ENCODE measurements around the gene UBR2.
"Not testable (repeated sequence)": the region's sequence is repeated elsewhere in the genome, so short reads cannot be mapped to it uniquely, and the experiment has no call there.

Gene UBR2

DNA sequence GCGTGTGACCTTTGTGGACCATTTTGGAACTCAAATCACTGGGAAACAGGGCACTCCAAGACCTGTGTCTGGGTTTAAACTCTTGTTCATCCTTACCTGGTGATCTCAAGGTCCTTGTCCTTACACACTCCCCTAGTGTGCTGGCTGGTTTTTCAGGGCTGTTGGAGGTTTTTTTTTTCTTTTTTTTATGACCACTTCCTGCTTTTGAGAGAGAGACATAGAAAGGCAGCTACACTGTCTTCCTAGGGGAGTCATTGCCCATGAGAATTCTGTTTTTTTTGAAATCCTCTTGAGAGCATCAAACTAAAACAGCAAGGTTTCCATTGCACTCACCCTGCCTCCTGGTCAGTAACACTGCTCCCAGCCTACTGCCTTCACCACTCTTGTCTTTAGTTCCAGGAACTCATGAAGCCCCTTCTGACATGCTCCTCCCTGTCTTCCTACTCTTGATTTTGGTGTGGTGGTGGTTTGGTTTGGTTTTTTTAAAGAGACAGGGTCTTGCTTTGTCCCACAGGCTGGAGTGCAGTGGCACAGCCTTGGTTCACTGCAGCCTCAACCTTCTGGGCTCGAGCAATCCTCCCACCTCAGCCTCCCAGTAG lies 130.0 kb downstream of the UBR2 start:
- DNase-seq = no peak

DNA sequence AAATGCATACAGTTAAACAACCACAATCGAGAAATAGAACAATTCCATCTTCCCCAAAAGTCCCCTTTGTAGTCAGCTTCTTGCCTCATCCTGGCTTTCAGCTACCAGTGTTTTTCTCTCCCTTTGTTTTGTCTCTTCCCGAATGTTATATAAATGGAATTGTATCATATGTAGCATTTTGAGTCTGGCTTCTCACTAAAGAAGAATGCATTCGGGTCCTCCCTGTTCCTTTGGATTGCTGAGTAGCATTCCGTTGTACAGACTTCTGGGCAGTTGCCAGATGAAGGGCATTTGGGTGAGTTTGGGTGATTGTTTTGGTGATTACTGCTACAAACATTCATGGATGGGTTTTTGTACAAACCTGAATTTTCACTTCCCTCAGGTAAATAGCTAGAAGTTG lies 130.8 kb downstream of the UBR2 start:
- DNase-seq = no peak

- DNase-seq = peak; percentile 28
Observed at GRCh38 chr6:42696526-42697267, 132.9 kb downstream of the UBR2 start.

DNA sequence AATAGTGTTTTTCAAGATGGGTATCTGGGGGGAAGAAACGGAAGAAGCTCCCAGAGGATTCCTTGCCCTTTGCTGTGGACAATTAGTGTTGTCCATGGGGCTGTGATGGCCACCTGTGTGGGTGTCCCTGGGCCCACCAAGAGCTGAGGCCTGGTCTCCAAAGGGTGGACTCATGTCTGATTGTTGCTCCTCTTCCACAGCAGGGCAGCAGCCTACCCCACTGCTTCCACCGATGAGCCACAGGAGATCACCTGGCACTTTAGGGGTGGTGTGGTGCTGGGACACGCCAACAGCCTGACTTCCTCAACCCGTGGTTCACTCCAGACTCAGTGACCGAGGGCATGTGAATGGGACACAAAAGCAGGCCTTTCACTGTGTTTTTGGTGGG lies 133.4 kb downstream of the UBR2 start:
- DNase-seq = no peak

GRCh38 chr6:42698217-42698616 lies 134.4 kb downstream of the UBR2 start:
- DNase-seq = no peak

DNA sequence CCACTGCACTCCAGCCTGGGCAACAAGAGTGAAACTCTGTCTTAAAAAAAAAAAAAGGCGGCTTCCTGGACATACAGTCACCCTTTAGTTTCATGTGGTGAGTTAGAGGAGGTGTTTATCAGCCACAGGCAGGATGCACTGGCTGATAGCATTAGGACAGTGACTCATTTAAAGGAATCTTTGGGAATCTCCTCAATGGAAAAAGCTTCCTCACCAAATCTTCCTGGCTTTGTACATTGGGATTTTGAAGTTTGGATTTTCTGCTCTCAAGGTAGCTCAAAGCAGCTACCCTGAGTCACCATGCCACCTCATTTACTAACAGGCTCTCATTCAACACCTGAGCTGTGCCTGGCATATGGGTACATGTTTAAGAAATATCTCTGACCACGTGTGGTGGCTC lies 138.4 kb downstream of the UBR2 start:
- DNase-seq = no peak

GRCh38 chr6:42702786-42703185 lies 139.0 kb downstream of the UBR2 start:
- DNase-seq = not testable (repeated sequence)

DNA sequence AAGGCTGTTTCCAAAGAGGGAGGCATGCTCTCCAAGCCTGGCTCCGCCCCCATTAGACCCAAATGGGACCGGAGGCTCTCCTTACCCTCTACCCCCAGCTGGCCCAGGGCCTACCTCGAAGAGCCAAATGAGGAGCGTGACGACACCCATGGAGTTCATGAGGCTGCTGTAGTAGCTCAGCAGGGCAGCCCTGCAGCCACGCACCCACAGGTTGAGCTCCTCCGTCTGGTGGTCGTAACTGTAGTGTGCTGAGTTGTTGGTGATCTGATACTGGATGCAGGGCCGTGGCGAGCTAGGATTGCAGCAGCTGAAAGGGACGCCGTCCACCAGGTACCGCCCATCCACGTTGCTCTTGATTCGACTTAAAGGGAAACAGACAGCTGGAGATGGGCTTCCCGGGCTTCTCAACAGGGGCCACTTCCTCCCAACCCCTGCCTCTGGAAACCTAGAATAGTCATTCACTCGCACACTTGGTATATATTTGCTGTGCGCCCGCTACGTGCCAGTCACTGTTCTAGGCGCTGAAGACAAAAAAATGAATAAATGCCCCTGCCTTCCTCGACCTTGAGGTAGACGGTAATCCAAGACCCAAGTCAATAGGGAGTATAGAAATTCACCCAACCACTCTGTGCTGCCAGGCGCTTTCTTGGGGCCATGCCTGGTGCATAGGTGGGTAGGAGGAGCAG lies 140.6 kb downstream of the UBR2 start:
- no peak for DNase-seq

DNA sequence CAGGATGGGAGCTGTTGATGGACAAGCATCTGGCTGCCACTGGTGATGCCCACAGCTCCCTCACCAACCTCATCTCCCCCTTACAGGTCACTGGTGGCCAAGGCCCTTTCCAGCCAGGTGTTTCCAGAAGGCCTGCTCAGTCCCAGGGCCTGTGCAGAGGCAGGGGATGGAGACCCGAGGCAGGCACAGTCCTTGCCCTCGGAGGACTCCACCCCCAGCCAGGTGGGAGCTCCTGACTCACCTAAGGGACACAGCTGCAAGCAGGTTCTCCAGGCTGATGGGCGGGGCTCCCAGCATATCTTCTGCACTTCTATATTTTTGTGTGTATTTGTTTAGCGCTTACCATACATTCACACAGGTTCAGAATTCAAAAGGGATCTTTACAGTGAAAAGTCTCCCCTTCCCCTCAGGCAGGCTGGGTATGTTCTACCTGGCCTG lies 141.1 kb downstream of the UBR2 start:
- DNase-seq = no peak

- no peak for DNase-seq
Observed at GRCh38 chr6:42707595-42707994, 143.8 kb downstream of the UBR2 start.

GRCh38 chr6:42708096-42708495 lies 144.3 kb downstream of the UBR2 start:
- no peak for DNase-seq

DNA sequence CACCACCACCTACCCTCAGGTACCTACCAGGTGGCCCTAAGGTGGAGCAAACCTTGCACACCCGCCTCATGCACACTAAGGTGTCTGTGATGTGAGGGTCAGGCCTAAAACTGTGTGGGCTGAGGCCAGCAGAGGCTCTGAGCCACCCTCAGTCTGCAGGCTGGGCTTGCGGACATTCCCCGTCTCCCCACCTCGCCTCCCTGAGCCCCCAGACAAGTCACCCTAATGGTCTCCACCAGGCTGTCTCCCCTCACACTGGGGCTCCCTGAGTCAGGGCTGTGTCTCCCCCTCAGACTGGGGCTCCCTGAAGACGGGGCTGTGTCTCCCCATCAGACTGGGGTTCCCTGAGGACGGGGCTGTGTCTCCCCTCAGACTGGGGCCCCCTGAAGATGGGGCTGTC lies 146.0 kb downstream of the UBR2 start:
- no peak for DNase-seq

DNA sequence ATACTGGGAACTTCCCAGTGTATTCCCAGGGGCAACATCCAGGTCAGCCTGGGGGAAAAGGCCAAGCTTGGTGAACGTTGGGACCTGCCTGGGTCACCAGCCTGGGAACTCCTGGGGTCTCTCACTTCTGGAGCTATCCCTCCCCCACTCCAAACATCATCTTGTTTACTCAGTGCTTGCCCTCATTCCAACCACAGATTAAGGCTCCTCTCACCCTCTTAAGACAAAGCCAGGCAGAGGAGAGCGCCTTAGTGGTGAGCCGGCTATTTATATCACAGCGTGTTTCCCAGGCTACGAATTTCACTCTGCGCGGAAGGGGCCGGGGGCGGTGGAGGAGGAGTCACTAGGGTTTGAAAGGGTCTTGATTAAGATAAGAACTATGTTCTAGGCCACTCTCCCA lies 146.5 kb downstream of the UBR2 start:
- no peak for DNase-seq

- DNase-seq = no peak
Observed at GRCh38 chr6:42711930-42712329, 148.1 kb downstream of the UBR2 start.

DNA sequence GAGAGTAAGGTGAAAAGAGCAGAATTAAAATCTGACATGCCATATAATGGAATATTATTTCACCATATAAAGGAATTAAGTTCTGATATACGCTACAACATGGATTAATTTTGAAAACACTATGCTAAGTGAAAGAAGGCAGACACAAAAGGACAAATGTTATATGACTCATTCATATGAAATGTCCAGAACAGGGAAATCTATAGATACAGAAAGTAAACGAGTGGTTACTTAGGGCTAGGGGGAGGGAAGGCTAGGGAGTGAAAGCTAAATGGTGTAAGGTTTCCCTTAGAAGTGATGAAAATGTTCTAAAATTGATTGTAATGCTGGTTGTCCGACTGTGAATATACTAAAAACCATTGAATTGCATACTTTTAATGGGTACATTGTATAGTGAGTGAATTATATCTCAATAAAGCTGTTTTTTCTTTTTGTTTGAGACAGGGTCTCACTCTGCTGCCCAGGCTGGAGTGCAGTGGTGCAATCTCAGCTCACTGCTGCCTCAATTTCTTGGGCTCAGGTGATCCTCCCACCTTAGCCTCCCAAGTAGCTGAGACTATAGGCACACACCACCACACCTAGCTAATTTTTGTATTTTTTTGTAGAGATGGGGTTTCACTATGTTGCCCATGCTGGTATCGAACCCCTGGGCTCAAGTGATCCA lies 150.4 kb downstream of the UBR2 start:
- DNase-seq = no peak

- DNase-seq = no peak
Observed at GRCh38 chr6:42715871-42716270, 152.0 kb downstream of the UBR2 start.

- DNase-seq = no peak
Observed at GRCh38 chr6:42720739-42721138, 156.9 kb downstream of the UBR2 start.

DNA sequence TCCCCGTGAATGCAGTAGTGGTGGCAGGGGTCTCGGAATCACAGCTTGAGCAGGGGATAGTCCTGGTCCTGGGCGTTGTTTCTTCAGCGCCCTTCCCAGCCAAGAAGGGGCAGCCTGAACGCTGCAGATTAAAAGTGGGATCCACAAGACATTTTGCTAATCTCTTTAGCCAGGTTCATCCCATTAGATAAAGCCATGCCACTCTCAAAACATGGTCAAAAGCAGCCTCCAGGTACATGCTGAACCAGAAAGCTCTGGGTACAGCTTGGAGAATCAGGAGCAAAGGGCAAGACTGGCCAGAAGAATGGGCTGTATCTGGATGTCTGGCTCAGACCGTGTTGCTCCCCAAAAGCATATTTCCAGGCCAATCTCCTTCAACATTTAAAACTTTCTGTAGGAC lies 158.7 kb downstream of the UBR2 start, which contains the start of gene PRPH2:
PRPH2 (minus strand) TSS at position 101 of the 400 bp plus-strand sequence. CDS start 263 bp downstream, outside the sequence.
- DNase-seq = no peak

DNA sequence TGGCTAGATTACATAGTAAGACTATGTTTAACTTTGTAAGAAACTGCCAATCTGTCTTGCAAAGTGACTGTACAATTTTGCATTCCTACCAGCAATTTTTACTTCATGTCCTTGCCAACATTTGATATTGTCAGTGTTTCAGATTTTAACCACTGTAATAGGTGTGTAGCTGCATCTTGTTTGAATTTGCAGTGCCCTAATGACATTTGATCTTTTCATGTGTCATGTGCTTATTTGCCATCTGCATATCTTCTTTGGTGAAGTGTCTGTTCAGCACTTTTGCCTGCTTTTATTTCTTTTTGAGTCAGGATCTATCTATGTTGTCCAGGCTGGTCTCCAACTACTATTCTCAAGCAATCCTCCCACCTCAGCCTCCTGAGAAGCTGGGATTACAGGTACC lies 161.0 kb downstream of the UBR2 start:
- DNase-seq = no peak

GRCh38 chr6:42726026-42726425 lies 162.2 kb downstream of the UBR2 start:
- no peak for DNase-seq

GRCh38 chr6:42726485-42727086 lies 162.8 kb downstream of the UBR2 start:
- peak; percentile 93 for DNase-seq

GRCh38 chr6:42727087-42727611 lies 163.3 kb downstream of the UBR2 start:
- peak; percentile 12 for DNase-seq

DNA sequence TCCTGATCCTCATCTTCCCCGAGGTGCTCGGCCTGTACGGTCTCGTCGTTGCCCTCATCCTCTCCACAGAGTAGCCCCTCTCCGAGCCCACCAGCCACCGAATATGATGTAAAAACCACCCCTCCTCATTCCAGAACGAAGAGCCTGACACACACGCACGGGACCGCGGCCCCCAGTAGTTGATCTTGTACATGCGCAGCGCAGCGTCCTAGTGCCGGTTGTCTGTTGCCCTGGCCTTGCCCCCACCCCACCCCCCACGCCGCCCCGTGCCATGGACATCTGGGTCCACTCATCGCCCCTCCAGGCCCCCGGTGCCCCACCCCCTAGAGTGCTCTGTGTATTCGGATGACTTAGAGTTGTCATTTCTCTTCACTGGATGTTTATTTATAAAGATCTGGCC lies 163.8 kb downstream of the UBR2 start:
- no peak for DNase-seq
